Upper lobe of right lung (tissue), 1 donor: ENCODE results near the gene KLF16. TPM values are rescaled to one million over a fixed set of nuclear protein-coding genes. Genes with fewer than 3 reads are reported as not detected.
A peak's percentile ranks its signal among the peaks of the same experiment; 100 is the strongest.

Source experiments
- ATAC-seq: fragments of 200-7000 bp; cut with Tn5 transposase; one replicate; pipeline ENCODE4 v1.9.1; 2020; ENCODE audit warnings: mild to moderate bottlenecking, moderate library complexity
- DNase-seq: peaks from one replicate; pipeline ENCODE4 v3.0.0-alpha.2; 2020
- H3K27ac ChIP-seq: fragments of 200-600 bp; one replicate; pipeline ENCODE4 v1.8.0; 2022
- H3K27me3 ChIP-seq: fragments of 200-600 bp; one replicate; pipeline ENCODE4 v1.8.0; 2022; ENCODE audit warnings: mild to moderate bottlenecking
- H3K36me3 ChIP-seq: fragments of 200-600 bp; one replicate; pipeline ENCODE4 v1.8.0; 2022
- H3K4me1 ChIP-seq: fragments of 200-600 bp; one replicate; pipeline ENCODE4 v1.8.0; 2022
- H3K4me3 ChIP-seq: fragments of 200-600 bp; one replicate; pipeline ENCODE4 v1.8.0; 2022; ENCODE audit warnings: mild to moderate bottlenecking
- H3K9me3 ChIP-seq: fragments of 200-600 bp; one replicate; pipeline ENCODE4 v1.8.0; 2022
- intact Hi-C: fragments of 100-400 bp; cut with DNase I; formaldehyde crosslinking; loops from one replicate; pipeline ENCODE4 v1.11.0; 2022
- total RNA-seq: library from RNA; stranded (reverse); fragmentation: NEBNext Ultra II Directional; extraction: Animal tissue kit (Norgen Biotek cat#: 25700); gene quantifications from one replicate; pipeline ENCODE4 v1.2.1, GENCODE V29; 2021
- TF ChIP-seq, protein P1 (sequence below): fragments of 200-600 bp; IDR thresholded peaks from one replicate; pipeline ENCODE4 v1.8.0; 2022; ENCODE audit warnings: antibody characterized with exemption
- donor health status: DM: no; HTN: yes; CAD: no; lungs with severe emphysema.

Gene KLF16
- total RNA-seq, 1 donor from 2014 or later = 28.0 TPM

DNA sequence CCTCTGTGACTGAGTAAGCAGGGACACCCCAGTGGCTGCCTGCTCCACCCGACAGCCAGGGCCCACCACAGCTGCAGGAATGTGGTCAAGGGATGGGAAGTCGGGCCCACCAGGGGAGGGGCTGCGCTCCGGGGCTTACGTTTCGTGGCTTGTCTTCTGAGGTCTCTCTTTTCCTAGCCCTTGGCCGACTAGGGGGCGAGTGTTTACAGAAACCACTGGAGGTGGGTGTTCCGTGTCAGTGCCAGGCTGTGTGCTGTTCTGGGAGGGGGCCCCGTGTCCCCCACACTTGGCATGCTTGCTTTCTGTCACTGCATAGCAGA is 46.3 kb upstream of the KLF16 start:
- TF ChIP-seq, protein P1, sequence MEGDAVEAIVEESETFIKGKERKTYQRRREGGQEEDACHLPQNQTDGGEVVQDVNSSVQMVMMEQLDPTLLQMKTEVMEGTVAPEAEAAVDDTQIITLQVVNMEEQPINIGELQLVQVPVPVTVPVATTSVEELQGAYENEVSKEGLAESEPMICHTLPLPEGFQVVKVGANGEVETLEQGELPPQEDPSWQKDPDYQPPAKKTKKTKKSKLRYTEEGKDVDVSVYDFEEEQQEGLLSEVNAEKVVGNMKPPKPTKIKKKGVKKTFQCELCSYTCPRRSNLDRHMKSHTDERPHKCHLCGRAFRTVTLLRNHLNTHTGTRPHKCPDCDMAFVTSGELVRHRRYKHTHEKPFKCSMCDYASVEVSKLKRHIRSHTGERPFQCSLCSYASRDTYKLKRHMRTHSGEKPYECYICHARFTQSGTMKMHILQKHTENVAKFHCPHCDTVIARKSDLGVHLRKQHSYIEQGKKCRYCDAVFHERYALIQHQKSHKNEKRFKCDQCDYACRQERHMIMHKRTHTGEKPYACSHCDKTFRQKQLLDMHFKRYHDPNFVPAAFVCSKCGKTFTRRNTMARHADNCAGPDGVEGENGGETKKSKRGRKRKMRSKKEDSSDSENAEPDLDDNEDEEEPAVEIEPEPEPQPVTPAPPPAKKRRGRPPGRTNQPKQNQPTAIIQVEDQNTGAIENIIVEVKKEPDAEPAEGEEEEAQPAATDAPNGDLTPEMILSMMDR = no peak
- H3K9me3 ChIP-seq = no peaks in the 10 kb centered on the region
- H3K27ac ChIP-seq = peak overlapping the region; percentile 42
- peaks cover 28% of the 10 kb centered on the region for H3K4me1 ChIP-seq
- ATAC-seq (no peak), DNase-seq (no peak)
- intact Hi-C loops = loop anchor here (10.0 kb wide), 1 partner anchor 165 kb away; no protein-coding TSS in a partner anchor
- no peak overlapping the region for H3K4me3 ChIP-seq
- no peaks in the 10 kb centered on the region for H3K27me3 ChIP-seq
- H3K36me3 ChIP-seq = peaks cover 14% of the 10 kb centered on the region

DNA sequence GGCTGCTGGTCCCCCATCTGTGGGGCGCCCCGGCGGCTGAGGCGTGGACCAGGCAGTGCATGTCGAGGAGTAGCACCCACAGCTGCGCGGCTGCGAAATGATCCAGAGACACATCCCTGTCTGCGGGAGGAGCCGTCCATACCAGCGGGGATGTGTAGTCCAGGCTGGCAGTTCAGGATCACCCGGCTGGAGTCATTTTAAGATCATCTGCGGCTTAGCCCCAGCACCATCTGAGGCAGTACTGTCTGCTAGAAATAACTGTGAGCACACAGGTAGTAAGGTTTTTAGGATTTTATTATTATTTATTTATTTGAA is 44.9 kb upstream of the KLF16 start:
- H3K36me3 ChIP-seq = peaks cover 8% of the 10 kb centered on the region
- TF ChIP-seq, protein P1 = no peak
- H3K27me3 ChIP-seq = no peaks in the 10 kb centered on the region
- ATAC-seq (no peak), DNase-seq (no peak)
- H3K9me3 ChIP-seq = no peaks in the 10 kb centered on the region
- H3K27ac ChIP-seq = peak overlapping the region; percentile 63
- H3K4me1 ChIP-seq = peaks cover 28% of the 10 kb centered on the region
- H3K4me3 ChIP-seq = peak overlapping the region; percentile 13
- intact Hi-C loops = no loop called here

DNA sequence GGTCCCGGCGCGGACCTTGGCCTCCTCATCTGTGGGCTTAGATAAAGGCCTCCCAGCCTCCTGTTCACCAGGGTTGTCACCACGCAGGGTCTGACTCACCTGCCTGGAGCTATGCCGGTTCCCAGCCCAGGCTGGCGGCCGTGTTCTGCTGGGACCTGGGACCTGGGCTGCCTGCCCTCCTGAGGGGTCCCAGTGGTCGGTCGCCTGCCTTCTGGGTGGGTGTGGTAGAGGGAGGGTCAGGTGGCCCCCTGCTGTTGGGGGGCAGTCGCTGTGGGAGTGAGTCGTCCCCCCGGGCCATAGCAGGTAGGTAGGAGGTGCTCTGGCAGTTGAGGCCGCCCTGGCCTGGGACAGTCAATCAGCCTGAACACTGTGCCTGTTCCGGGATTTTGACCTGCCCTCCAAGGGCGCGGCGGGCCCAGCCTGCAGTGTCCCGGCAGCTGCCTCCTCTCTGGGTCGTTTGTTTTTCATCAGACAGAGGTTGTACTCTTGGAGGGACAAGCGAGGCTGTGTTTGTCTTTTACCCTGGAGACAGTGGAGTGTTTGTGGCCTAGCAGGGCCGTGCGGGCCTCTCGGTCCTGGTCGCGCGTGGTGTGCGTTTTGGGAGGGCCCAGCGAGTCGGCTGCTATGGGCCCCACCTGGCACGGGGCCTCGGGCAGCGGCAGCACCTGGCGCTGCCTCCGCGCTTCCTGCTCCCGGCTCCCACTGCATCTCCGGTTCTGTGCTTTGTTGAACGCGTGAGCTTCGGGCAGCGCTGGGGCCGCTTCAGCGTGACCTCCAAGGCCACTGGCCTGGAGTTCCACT is 44.4 kb upstream of the KLF16 start:
- intact Hi-C loops = no loop called here
- Histone ChIP-seq H3K4me1 (peaks cover 28% of the 10 kb centered on the region), H3K36me3 (peaks cover 3% of the 10 kb centered on the region), H3K27me3 (no peaks in the 10 kb centered on the region), H3K27ac (peak overlapping the region; percentile 63), H3K9me3 (no peaks in the 10 kb centered on the region), H3K4me3 (peak overlapping the region; percentile 13)
- peak; percentile 79 for DNase-seq
- ATAC-seq = peak; percentile 5
- TF ChIP-seq, protein P1 = no peak

DNA sequence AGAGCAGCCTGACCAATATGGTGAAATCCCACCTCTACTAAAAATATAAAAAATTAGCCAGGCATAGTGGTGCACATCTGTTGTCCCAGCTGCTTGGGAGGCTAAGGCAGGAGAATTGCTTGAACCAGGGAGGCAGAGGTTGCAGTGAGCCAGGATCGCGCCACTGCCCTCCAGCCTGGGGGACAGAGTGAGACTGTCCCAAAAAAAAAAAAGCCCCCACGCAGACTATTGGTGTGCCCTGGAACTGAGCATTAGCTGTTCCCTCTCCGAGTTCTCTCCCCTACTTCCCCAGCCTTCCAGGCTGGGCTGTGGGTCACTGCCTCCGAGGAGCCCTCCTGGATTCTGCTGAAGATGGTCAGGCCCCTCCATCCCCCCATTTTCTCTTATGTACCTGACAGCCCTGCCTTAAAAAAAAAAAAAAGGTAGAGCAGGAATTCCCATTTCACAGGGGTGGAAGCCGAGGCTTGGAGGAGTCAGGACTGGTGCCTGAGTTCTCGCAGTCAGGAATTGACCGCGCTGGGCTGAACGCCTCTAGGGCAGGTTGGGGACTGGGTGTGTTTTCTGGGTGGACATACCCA is 43.7 kb upstream of the KLF16 start:
- intact Hi-C loops = no loop called here
- no peaks in the 10 kb centered on the region for H3K36me3 ChIP-seq
- no peaks in the 10 kb centered on the region for H3K27me3 ChIP-seq
- peaks cover 28% of the 10 kb centered on the region for H3K4me1 ChIP-seq
- no peak for DNase-seq
- H3K4me3 ChIP-seq = no peak overlapping the region
- peak overlapping the region; percentile 63 for H3K27ac ChIP-seq
- H3K9me3 ChIP-seq = no peaks in the 10 kb centered on the region
- no peak for ATAC-seq
- TF ChIP-seq, protein P1 = no peak

DNA sequence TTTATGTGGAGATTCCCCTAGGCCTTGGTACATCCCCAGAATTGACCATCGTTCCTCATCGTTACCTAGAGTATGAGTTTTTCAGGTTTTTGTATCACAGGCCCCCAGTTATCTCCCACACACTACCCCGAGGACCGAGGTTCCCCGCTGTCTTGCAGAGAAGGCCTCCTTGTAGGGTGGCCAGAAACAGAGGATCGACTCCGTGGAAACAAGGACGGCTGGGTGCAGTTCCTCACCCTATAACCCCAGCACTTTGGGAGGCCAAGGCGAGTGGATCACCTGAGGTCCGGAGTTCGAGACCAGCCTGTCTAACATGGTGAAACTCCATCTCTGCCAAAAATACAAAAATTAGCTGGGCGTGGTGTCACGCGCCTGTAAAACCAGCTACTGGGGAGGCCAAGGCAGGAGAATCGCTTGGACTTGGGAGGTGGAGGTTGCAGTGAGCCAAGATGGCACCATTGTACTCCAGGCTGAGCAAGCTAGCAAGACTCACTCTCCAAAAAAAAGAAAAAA is 42.5 kb upstream of the KLF16 start:
- ATAC-seq (no peak), DNase-seq (no peak)
- Histone ChIP-seq H3K9me3 (no peaks in the 10 kb centered on the region), H3K27ac (peak overlapping the region; percentile 71), H3K4me3 (peak overlapping the region; percentile 63), H3K27me3 (no peaks in the 10 kb centered on the region), H3K36me3 (no peaks in the 10 kb centered on the region), H3K4me1 (peaks cover 28% of the 10 kb centered on the region)
- TF ChIP-seq, protein P1 = no peak
- intact Hi-C loops = no loop called here
